HepG2 (cell line): ENCODE data around the gene ABCF1.
A peak's percentile ranks its signal among the peaks of the same experiment; 100 is the strongest.

Experiments used
- ATF2 ChIP-seq: sonication (generic); formaldehyde crosslinking; IDR thresholded peaks from 2 replicates; pipeline ENCODE4 v1.4.0; 2020; ENCODE audit warnings: missing genetic modification reagents
- CBX5 ChIP-seq: sonication (generic); formaldehyde crosslinking; IDR thresholded peaks from 2 replicates; pipeline ENCODE4 v1.4.0; 2020; ENCODE audit warnings: missing genetic modification reagents, borderline replicate concordance
- CEBPB ChIP-seq: IDR thresholded peaks from 2 replicates; pipeline ENCODE4 v1.6.1; 2011; ENCODE audit warnings: low read depth, low read length, improper control_type of control experiment, borderline replicate concordance
- CREM ChIP-seq, 2 experiments: sonication (generic) in 1 of 2; formaldehyde crosslinking in 1 of 2; IDR thresholded peaks; 2 replicates each; pipeline versions ENCODE4 v1.4.0 to v1.6.1; 2016 to 2020; ENCODE audit warnings: antibody characterized with exemption in 1 of 2, mild to moderate bottlenecking in 1 of 2, missing genetic modification reagents in 1 of 2
- CTCF ChIP-seq: sonication (generic); formaldehyde crosslinking; IDR thresholded peaks from 2 replicates; pipeline ENCODE4 v1.5.0; 2020; ENCODE audit warnings: mild to moderate bottlenecking, missing genetic modification reagents, moderate library complexity
- ESRRA ChIP-seq: sonication (generic); formaldehyde crosslinking; IDR thresholded peaks from 2 replicates; pipeline ENCODE4 v1.5.1; 2020; ENCODE audit warnings: mild to moderate bottlenecking, low read depth, missing genetic modification reagents
- GLI4 ChIP-seq: sonication (generic); formaldehyde crosslinking; IDR thresholded peaks from 2 replicates; pipeline ENCODE4 v1.5.1; 2020; ENCODE audit warnings: missing genetic modification reagents, mild to moderate bottlenecking, moderate library complexity, borderline replicate concordance
- NFYB ChIP-seq: sonication (generic); formaldehyde crosslinking; IDR thresholded peaks from 2 replicates; pipeline ENCODE4 v1.4.0; 2020; ENCODE audit warnings: missing genetic modification reagents
- NPAS2 ChIP-seq: sonication (generic); formaldehyde crosslinking; IDR thresholded peaks from 2 replicates; pipeline ENCODE4 v1.8.0; 2022; ENCODE audit warnings: mild to moderate bottlenecking, missing genetic modification reagents, borderline replicate concordance
- U2AF2 ChIP-seq: fragments of 200-400 bp; formaldehyde crosslinking; IDR thresholded peaks from 2 replicates; pipeline ENCODE4 v1.6.1; 2017; ENCODE audit warnings: low read depth, mild to moderate bottlenecking, low read length
- USF2 ChIP-seq, 2 experiments: sonication (generic) in 1 of 2; formaldehyde crosslinking in 1 of 2; IDR thresholded peaks; 2 replicates each; pipeline versions ENCODE4 v1.5.1 to v1.6.1; 2011 to 2020; ENCODE audit warnings: borderline replicate concordance in 1 of 2, low read depth in 1 of 2, low read length in 1 of 2, mild to moderate bottlenecking in 1 of 2, missing genetic modification reagents in 1 of 2, moderate library complexity in 1 of 2
- TF ChIP-seq, protein P1 (sequence below): sonication (generic); formaldehyde crosslinking; IDR thresholded peaks from 2 replicates; pipeline ENCODE4 v1.4.0; 2020; ENCODE audit warnings: mild to moderate bottlenecking, missing genetic modification reagents
- TF ChIP-seq, protein P2 (sequence below), 2 experiments: fragments of 450-650 bp in 1 of 2; sonication (generic) in 1 of 2; formaldehyde crosslinking; IDR thresholded peaks; 2 replicates each; pipeline versions ENCODE4 v1.5.0 to v1.8.0; 2020 to 2022; ENCODE audit warnings: mild to moderate bottlenecking in 1 of 2, missing genetic modification reagents in 1 of 2
- TF ChIP-seq, protein P3 (sequence below): sonication (generic); formaldehyde crosslinking; IDR thresholded peaks from 2 replicates; pipeline ENCODE4 v1.9.0; 2021; ENCODE audit warnings: missing genetic modification reagents, borderline replicate concordance

DNA sequence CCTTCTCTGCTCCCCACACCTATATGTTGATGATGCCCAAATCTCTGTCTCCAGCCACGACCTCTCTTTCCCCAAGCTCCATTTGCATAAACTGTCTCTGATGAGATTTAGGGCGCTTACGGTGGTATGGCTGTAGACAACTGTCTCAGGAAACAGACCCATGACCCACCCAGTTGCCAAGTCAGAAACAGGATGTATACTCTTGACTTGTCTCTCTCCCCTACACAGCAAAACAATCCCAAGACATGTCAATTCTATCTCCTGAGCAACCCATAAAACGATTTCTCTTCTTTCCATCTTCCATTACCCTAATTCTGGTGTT lies 28.9 kb upstream of the ABCF1 start:
- no peak for TF ChIP-seq USF2 (IDR thresholded peaks at IDR 0.05; ENCODE audit: low read depth, low read length)
- no peak for TF ChIP-seq USF2 (CRISPR knock-in tag; IDR thresholded peaks at IDR 0.05; ENCODE audit: borderline replicate concordance)
- no peak for TF ChIP-seq CBX5 (CRISPR knock-in tag)
- no peak for TF ChIP-seq CTCF (CRISPR knock-in tag)
- no peak for TF ChIP-seq NFYB
- no peak for TF ChIP-seq NPAS2 (CRISPR knock-in tag)
- no peak for TF ChIP-seq ESRRA
- TF ChIP-seq, protein P1, sequence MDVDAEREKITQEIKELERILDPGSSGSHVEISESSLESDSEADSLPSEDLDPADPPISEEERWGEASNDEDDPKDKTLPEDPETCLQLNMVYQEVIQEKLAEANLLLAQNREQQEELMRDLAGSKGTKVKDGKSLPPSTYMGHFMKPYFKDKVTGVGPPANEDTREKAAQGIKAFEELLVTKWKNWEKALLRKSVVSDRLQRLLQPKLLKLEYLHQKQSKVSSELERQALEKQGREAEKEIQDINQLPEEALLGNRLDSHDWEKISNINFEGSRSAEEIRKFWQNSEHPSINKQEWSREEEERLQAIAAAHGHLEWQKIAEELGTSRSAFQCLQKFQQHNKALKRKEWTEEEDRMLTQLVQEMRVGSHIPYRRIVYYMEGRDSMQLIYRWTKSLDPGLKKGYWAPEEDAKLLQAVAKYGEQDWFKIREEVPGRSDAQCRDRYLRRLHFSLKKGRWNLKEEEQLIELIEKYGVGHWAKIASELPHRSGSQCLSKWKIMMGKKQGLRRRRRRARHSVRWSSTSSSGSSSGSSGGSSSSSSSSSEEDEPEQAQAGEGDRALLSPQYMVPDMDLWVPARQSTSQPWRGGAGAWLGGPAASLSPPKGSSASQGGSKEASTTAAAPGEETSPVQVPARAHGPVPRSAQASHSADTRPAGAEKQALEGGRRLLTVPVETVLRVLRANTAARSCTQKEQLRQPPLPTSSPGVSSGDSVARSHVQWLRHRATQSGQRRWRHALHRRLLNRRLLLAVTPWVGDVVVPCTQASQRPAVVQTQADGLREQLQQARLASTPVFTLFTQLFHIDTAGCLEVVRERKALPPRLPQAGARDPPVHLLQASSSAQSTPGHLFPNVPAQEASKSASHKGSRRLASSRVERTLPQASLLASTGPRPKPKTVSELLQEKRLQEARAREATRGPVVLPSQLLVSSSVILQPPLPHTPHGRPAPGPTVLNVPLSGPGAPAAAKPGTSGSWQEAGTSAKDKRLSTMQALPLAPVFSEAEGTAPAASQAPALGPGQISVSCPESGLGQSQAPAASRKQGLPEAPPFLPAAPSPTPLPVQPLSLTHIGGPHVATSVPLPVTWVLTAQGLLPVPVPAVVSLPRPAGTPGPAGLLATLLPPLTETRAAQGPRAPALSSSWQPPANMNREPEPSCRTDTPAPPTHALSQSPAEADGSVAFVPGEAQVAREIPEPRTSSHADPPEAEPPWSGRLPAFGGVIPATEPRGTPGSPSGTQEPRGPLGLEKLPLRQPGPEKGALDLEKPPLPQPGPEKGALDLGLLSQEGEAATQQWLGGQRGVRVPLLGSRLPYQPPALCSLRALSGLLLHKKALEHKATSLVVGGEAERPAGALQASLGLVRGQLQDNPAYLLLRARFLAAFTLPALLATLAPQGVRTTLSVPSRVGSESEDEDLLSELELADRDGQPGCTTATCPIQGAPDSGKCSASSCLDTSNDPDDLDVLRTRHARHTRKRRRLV (CRISPR knock-in tag): no peak
- no peak for TF ChIP-seq GLI4 (CRISPR knock-in tag)
- TF ChIP-seq, protein P2, sequence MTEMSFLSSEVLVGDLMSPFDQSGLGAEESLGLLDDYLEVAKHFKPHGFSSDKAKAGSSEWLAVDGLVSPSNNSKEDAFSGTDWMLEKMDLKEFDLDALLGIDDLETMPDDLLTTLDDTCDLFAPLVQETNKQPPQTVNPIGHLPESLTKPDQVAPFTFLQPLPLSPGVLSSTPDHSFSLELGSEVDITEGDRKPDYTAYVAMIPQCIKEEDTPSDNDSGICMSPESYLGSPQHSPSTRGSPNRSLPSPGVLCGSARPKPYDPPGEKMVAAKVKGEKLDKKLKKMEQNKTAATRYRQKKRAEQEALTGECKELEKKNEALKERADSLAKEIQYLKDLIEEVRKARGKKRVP (CRISPR knock-in tag; IDR thresholded peaks at IDR 0.05): no peak
- no peak for TF ChIP-seq CREM (IDR thresholded peaks at IDR 0.05)
- no peak for TF ChIP-seq CREM (CRISPR knock-in tag; IDR thresholded peaks at IDR 0.05)
- no peak for TF ChIP-seq CEBPB
- no peak for TF ChIP-seq ATF2 (CRISPR knock-in tag)
- TF ChIP-seq, protein P3, sequence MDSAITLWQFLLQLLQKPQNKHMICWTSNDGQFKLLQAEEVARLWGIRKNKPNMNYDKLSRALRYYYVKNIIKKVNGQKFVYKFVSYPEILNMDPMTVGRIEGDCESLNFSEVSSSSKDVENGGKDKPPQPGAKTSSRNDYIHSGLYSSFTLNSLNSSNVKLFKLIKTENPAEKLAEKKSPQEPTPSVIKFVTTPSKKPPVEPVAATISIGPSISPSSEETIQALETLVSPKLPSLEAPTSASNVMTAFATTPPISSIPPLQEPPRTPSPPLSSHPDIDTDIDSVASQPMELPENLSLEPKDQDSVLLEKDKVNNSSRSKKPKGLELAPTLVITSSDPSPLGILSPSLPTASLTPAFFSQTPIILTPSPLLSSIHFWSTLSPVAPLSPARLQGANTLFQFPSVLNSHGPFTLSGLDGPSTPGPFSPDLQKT (CRISPR knock-in tag): 0 out of 2 replicates have a peak, but pooled peaks have one; percentile 13
- no peak for TF ChIP-seq U2AF2
